Left lung (tissue), 10 donors: Measurements from ENCODE around the gene FARP1. TPM values are rescaled to one million over a fixed set of nuclear protein-coding genes. Genes with fewer than 3 reads are reported as not detected.

Experiments
- ATAC-seq: fragments of 200-7000 bp; cut with Tn5 transposase; one replicate; pipeline ENCODE4 v1.9.1; 2020; ENCODE audit warnings: moderate library complexity
- DNase-seq, 4 donors: peaks; one replicate each; pipeline ENCODE4 v3.0.0-alpha.2; 2013 to 2020
- H3K27ac ChIP-seq, 2 donors: fragments of 200-600 bp; sonication (generic) in 1 of 2; one replicate each; pipeline versions ENCODE4 v1.5.0 to v1.8.0; 2020 to 2021
- H3K27me3 ChIP-seq, 2 donors: fragments of 200-600 bp; sonication (generic) in 1 of 2; one replicate each; pipeline versions ENCODE4 v1.5.0 to v1.8.0; 2020 to 2021
- H3K36me3 ChIP-seq, 2 donors: fragments of 200-600 bp; sonication (generic) in 1 of 2; one replicate each; pipeline versions ENCODE4 v1.5.0 to v1.8.0; 2020 to 2021
- H3K4me1 ChIP-seq, 2 donors: fragments of 200-600 bp; one replicate each; pipeline ENCODE4 v1.8.0; 2021
- H3K4me3 ChIP-seq, 2 donors: fragments of 200-600 bp; sonication (generic) in 1 of 2; one replicate each; pipeline versions ENCODE4 v1.5.0 to v1.8.0; 2020 to 2021; ENCODE audit warnings: mild to moderate bottlenecking in 1 of 2
- H3K9me3 ChIP-seq, 2 donors: fragments of 200-600 bp; sonication (generic) in 1 of 2; one replicate each; pipeline versions ENCODE4 v1.5.0 to v1.8.0; 2020 to 2021
- CTCF ChIP-seq, 2 donors: fragments of 200-600 bp; sonication (generic) in 1 of 2; IDR thresholded peaks; one replicate each; pipeline versions ENCODE4 v1.5.0 to v1.8.0; 2021; ENCODE audit warnings: antibody characterized with exemption in 2 of 2
- intact Hi-C, 2 donors: fragments of 100-400 bp; cut with DNase I; formaldehyde crosslinking; loops; one replicate each; pipeline versions ENCODE4 v1.11.2 to v1.14.2; 2022
- polyA plus RNA-seq, 6 donors: library from polyadenylated mRNA; unstranded; fragments of 120-200 nt; gene quantifications; one replicate each; pipeline ENCODE4 v1.2.1, GENCODE V29; 2013; ENCODE audit not compliant: insufficient read length in 6 of 6
- total RNA-seq, 2 donors: library from RNA; stranded (reverse); fragmentation: NEBNext Ultra II Directional; extraction: Animal tissue kit (Norgen Biotek cat#: 25700); gene quantifications; one replicate each; pipeline ENCODE4 v1.2.1, GENCODE V29; 2021
- donor health status: DM: no; HTN: yes; CAD: no.
- donor health status: DM: no; HTN: no; CAD: no.

FARP1 gene
- total and polyA plus RNA-seq, 8 donors: 78.9 to 142 (median 132) TPM

GRCh38 chr13:98445340-98446233 lies 302.7 kb downstream of the FARP1 start:
- DNase-seq: peak; percentile 46 to 90 (median 61)
- Histone ChIP-seq H3K27me3 (no peaks in the 10 kb centered on the region), H3K27ac (peak overlapping the region in 1 of 2 donors; percentile 50), H3K9me3 (no peaks in the 10 kb centered on the region), H3K4me3 (no peak overlapping the region), H3K36me3 (peaks cover 0 to 64% of the 10 kb centered on the region in 2 donors), H3K4me1 (peaks cover 0 to 10% of the 10 kb centered on the region in 2 donors)
- peak; percentile 97 to 99 for TF ChIP-seq CTCF (IDR thresholded peaks at IDR 0.05)
- peak; percentile 92 for ATAC-seq
- intact Hi-C loops: loop anchor here in 1 of 2 donors (5.0 kb wide), 1 partner anchor 207 kb away; no protein-coding TSS in a partner anchor

DNA sequence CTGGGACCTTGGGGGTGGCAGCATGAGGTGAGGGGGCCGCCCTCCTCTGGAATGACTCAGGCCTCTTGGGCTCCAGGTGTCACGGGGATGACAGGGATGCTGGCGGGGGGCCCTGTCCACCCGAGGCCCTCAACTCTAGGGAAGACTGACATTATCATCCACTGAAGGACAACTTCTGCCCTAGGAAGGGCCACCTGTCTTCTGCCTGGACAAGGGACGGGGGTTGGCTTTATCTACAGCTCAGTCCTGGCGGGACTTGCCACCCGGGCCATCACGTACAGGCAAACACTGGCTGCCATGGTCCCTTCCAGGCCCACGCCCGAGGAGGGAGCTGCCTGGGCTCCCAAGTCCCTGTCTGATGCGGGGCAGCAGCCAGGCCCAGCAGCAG lies 303.3 kb downstream of the FARP1 start:
- no peak for TF ChIP-seq CTCF (IDR thresholded peaks at IDR 0.05)

GRCh38 chr13:98447130-98447529 lies 304.2 kb downstream of the FARP1 start:
- no peak for TF ChIP-seq CTCF (IDR thresholded peaks at IDR 0.05)
- peaks cover 0 to 10% of the 10 kb centered on the region in 2 donors for H3K4me1 ChIP-seq
- no peak for DNase-seq
- H3K9me3 ChIP-seq: no peaks in the 10 kb centered on the region
- no peak overlapping the region for H3K27ac ChIP-seq
- H3K4me3 ChIP-seq: no peak overlapping the region
- ATAC-seq: no peak
- peaks cover 0 to 63% of the 10 kb centered on the region in 2 donors for H3K36me3 ChIP-seq
- intact Hi-C loops: loop anchor here in 1 of 2 donors (5.0 kb wide), 1 partner anchor 205 kb away; no protein-coding TSS in a partner anchor
- H3K27me3 ChIP-seq: no peaks in the 10 kb centered on the region

More for the DNA sequence above, 303.3 kb downstream of the FARP1 start:
- Histone ChIP-seq H3K27ac (peak overlapping the region in 1 of 2 donors; percentile 50), H3K27me3 (no peaks in the 10 kb centered on the region), H3K9me3 (no peaks in the 10 kb centered on the region), H3K36me3 (peaks cover 0 to 61% of the 10 kb centered on the region in 2 donors), H3K4me1 (peaks cover 0 to 10% of the 10 kb centered on the region in 2 donors), H3K4me3 (no peak overlapping the region)
- DNase-seq (no peak), ATAC-seq (no peak)
- intact Hi-C loops: loop anchor here in 1 of 2 donors (5.0 kb wide), 1 partner anchor 206 kb away; no protein-coding TSS in a partner anchor

DNA sequence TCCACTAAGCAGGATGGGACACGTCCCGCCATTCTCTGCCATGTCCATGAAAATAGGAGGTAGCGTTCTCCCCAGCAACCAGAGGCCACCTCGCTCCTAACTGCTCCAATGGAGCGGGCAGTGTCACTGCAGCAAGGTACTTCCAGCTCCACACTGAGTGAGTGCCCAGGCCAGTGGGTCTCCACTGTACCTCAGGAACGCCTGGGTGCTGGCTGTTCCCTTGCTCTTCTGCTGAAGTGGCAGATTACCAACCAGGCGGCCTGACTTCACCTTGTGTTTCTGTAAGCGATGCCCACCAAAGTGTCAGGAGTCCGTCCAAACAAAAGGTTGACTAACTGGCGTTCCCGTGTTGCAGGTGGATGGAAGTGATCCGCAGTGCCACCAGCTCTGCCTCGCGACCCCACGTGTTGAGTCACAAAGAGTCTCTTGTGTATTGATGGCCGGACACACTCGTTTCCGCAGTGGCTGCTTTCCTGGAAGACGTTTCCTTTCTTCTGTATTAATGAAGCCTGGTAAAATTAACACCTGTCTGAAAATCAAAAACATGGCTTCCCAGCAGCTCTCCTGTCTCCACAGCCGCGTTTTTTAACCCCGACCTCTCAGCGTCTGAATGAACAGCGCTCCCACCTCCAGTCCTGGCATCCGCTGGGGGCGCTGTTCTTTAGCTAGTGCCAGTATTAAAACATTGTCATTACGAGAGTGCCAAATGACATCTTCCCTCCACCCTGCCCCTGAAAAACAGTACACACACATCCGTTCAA lies 305.2 kb downstream of the FARP1 start:
- Histone ChIP-seq H3K36me3 (peaks cover 0 to 65% of the 10 kb centered on the region in 2 donors), H3K27ac (no peak overlapping the region), H3K4me3 (no peak overlapping the region), H3K4me1 (peaks cover 0 to 10% of the 10 kb centered on the region in 2 donors), H3K27me3 (no peaks in the 10 kb centered on the region), H3K9me3 (no peaks in the 10 kb centered on the region)
- peak in 1 of 2 donors; percentile 25 for TF ChIP-seq CTCF (IDR thresholded peaks at IDR 0.05)
- ATAC-seq: peak; percentile 5
- DNase-seq: peak in 1 of 4 donors; percentile 44
- intact Hi-C loops: loop anchor here in 1 of 2 donors (5.0 kb wide), 1 partner anchor 204 kb away; no protein-coding TSS in a partner anchor
